Smooth muscle cell (in vitro differentiated cells): Measurements from ENCODE around the gene TTLL1. TPM values are rescaled to one million over a fixed set of nuclear protein-coding genes. Genes with fewer than 3 reads are reported as not detected.

Source experiments
- DNase-seq: peaks from one replicate; lab custom pipeline; 2025; ENCODE audit not compliant: unreplicated experiment; lab: John Stamatoyannopoulos, UW
- H2AFZ ChIP-seq: fragments of 200-600 bp; sonication (generic); 2 replicates; pipeline ENCODE4 v1.6.0; 2016; ENCODE audit warnings: antibody characterized with exemption, low read depth, mild to moderate bottlenecking
- H3F3A ChIP-seq: fragments of 200-600 bp; sonication (generic); 2 replicates; pipeline ENCODE4 v1.6.0; 2017; ENCODE audit warnings: antibody characterized with exemption, low read depth
- H3K27ac ChIP-seq: fragments of 200-600 bp; sonication (generic); 2 replicates; pipeline ENCODE4 v1.5.1; 2016; ENCODE audit warnings: low read depth, mild to moderate bottlenecking
- H3K27me3 ChIP-seq: fragments of 200-600 bp; sonication (generic); 2 replicates; pipeline ENCODE4 v1.6.1; 2016; ENCODE audit warnings: low read depth, mild to moderate bottlenecking
- H3K36me3 ChIP-seq: fragments of 200-600 bp; sonication (generic); 2 replicates; pipeline ENCODE4 v1.5.1; 2016; ENCODE audit warnings: low read depth
- H3K4me1 ChIP-seq: fragments of 200-600 bp; sonication (generic); 2 replicates; pipeline ENCODE4 v1.5.1; 2016; ENCODE audit warnings: low read depth
- H3K4me2 ChIP-seq: fragments of 200-600 bp; sonication (generic); 2 replicates; pipeline ENCODE4 v1.6.0; 2016; ENCODE audit warnings: mild to moderate bottlenecking
- H3K4me3 ChIP-seq: fragments of 200-600 bp; sonication (generic); 2 replicates; pipeline ENCODE4 v1.5.1; 2016; ENCODE audit warnings: mild to moderate bottlenecking
- H3K79me2 ChIP-seq: fragments of 200-600 bp; sonication (generic); 2 replicates; pipeline ENCODE4 v1.6.0; 2016; ENCODE audit warnings: low read depth, mild to moderate bottlenecking
- H3K9ac ChIP-seq: fragments of 200-600 bp; sonication (generic); 2 replicates; pipeline ENCODE4 v1.6.0; 2016; ENCODE audit warnings: low read depth
- H3K9me3 ChIP-seq: fragments of 200-600 bp; sonication (generic); replicated peaks from 2 replicates; pipeline ENCODE4 v1.5.1; 2016; ENCODE audit warnings: low read depth
- H4K20me1 ChIP-seq: fragments of 200-600 bp; sonication (generic); 2 replicates; pipeline ENCODE4 v1.6.0; 2016; ENCODE audit warnings: low read depth
- WGBS: methylation state at CpG from one replicate; pipeline ENCODE4 v1.1.7; 2016; ENCODE audit warnings: low lambda C conversion rate; 5-methylcytosine and 5-hydroxymethylcytosine counted together
- polyA plus RNA-seq: library from polyadenylated mRNA; unstranded; fragments of >200 nt; fragmentation: Nextera tagmentation; extraction: Ambion mirVana; gene quantifications from 2 replicates; pipeline ENCODE4 v1.2.1, GENCODE V29; 2016
- total RNA-seq: library from RNA; depleted of rRNA; stranded (reverse); fragments of >200 nt; gene quantifications from 2 replicates; pipeline ENCODE4 v1.2.3, GENCODE V29; 2014
- TF ChIP-seq, protein P1 (sequence below): fragments of 200-600 bp; sonication (generic); IDR thresholded peaks from 2 replicates; pipeline ENCODE4 v1.5.1; 2017; ENCODE audit warnings: borderline replicate concordance, mild to moderate bottlenecking, antibody characterized with exemption; ENCODE audit not compliant: insufficient read depth, poor library complexity, severe bottlenecking

The TTLL1 gene
- total and polyA plus RNA-seq, 2 experiments from 2014 or later, result 12.7 to 17.7 TPM

DNA sequence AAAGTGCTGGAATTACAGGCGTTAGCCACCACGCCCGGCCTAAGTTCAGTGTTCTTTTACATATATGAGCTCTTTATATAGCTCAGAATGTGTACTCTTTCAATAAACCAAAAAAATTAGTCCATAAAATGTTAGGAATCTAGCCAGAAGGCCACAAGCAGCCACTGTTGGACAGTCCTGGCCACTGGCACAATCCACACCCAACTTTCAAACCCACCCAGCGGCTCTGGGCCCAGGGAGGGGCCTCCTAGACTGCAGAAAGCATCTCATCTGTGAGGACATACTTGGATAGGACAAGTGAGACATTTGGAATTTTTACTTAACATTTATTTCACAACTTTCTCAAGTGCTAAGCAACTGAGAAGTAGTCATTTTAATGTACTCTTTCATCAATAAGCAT, 80.7 kb downstream of the TTLL1 start:
- H3K4me1 ChIP-seq, result peaks cover 13% of the 10 kb centered on the region
- no peaks in the 10 kb centered on the region for H3K9me3 ChIP-seq
- TF ChIP-seq, protein P1, sequence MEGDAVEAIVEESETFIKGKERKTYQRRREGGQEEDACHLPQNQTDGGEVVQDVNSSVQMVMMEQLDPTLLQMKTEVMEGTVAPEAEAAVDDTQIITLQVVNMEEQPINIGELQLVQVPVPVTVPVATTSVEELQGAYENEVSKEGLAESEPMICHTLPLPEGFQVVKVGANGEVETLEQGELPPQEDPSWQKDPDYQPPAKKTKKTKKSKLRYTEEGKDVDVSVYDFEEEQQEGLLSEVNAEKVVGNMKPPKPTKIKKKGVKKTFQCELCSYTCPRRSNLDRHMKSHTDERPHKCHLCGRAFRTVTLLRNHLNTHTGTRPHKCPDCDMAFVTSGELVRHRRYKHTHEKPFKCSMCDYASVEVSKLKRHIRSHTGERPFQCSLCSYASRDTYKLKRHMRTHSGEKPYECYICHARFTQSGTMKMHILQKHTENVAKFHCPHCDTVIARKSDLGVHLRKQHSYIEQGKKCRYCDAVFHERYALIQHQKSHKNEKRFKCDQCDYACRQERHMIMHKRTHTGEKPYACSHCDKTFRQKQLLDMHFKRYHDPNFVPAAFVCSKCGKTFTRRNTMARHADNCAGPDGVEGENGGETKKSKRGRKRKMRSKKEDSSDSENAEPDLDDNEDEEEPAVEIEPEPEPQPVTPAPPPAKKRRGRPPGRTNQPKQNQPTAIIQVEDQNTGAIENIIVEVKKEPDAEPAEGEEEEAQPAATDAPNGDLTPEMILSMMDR, result no peak
- peaks cover 16% of the 10 kb centered on the region for H3F3A ChIP-seq
- WGBS, result 91% methylated on average over 4 of the region's 4 CpGs
- peaks cover 99% of the 10 kb centered on the region for H3K79me2 ChIP-seq
- no peaks in the 10 kb centered on the region for H3K36me3 ChIP-seq
- no peaks in the 10 kb centered on the region for H3K27me3 ChIP-seq
- H4K20me1 ChIP-seq, result peaks cover 95% of the 10 kb centered on the region
- no peak overlapping the region for H2AFZ ChIP-seq
- no peak overlapping the region for H3K9ac ChIP-seq
- DNase-seq, result no peak
- H3K27ac ChIP-seq, result peak overlapping the region; percentile 82
- H3K4me3 ChIP-seq, result no peak overlapping the region
- H3K4me2 ChIP-seq, result no peak overlapping the region

DNA sequence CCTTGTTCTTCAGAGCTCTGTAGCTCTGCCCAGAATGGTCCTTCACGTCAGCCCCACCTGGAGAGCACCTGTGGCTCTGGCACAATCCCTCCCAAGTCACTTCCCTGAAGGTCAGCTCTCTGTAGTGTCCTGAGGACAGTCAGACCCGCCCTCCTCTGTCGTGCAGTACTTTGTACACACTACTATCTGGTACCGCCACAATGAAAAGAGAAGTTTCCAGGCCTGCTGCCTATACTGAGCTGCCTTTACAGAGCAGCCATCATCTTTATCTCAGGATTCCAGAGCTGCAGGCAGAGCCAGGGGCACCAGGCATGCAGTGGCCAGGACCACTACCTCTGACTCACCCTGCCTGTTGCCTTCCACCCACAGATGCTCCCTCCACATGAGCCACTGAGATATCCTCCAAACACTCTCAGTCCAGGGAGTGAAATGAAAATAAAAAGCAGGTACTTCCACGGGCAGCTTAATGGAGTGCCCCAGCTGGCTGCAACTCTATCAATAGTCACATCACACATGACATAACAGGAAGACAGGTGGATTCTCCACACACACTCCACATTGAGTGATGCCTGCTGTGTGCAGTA, 81.6 kb downstream of the TTLL1 start:
- Histone ChIP-seq H3K4me1 (peaks cover 16% of the 10 kb centered on the region), H3K9ac (no peak overlapping the region), H3K36me3 (no peaks in the 10 kb centered on the region), H3K9me3 (no peaks in the 10 kb centered on the region), H2AFZ (no peak overlapping the region), H3K4me3 (no peak overlapping the region), H3K27ac (peak overlapping the region; percentile 82), H3F3A (peaks cover 20% of the 10 kb centered on the region), H4K20me1 (peaks cover 93% of the 10 kb centered on the region), H3K27me3 (no peaks in the 10 kb centered on the region), H3K79me2 (peaks cover 98% of the 10 kb centered on the region), H3K4me2 (peak overlapping the region; percentile 56)
- WGBS, result 33% methylated on average over 5 of the region's 5 CpGs
- DNase-seq, result no peak
- TF ChIP-seq, protein P1, result no peak

DNA sequence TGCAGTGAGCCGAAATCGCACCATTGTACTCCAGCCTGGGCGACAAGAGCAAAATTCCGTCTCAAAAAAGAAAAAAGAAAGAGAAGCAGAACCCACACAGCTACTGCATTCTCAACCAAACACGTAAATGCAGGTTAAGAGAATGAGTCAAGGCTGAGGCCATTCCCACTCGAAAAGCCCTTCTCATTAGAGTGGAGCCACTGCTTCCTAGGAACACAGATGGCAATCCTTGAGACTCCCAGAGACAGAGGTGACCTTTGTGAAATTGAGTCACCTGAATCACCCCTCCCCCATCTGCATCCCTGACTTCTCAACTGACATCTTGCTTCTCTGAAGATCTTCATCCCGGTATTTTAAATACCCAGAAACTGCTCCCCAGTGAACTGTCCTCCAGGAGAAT, 82.4 kb downstream of the TTLL1 start:
- DNase-seq, result no peak
- no peaks in the 10 kb centered on the region for H3K27me3 ChIP-seq
- 62% methylated on average over 7 of the region's 7 CpGs for WGBS
- peaks cover 25% of the 10 kb centered on the region for H3K4me1 ChIP-seq
- H3K4me3 ChIP-seq, result no peak overlapping the region
- peaks cover 29% of the 10 kb centered on the region for H3F3A ChIP-seq
- H3K9me3 ChIP-seq, result no peaks in the 10 kb centered on the region
- H3K27ac ChIP-seq, result peak overlapping the region; percentile 82
- no peak overlapping the region for H2AFZ ChIP-seq
- H3K4me2 ChIP-seq, result peak overlapping the region; percentile 56
- no peaks in the 10 kb centered on the region for H3K36me3 ChIP-seq
- H3K79me2 ChIP-seq, result peaks cover 95% of the 10 kb centered on the region
- H4K20me1 ChIP-seq, result peaks cover 91% of the 10 kb centered on the region
- no peak overlapping the region for H3K9ac ChIP-seq
- TF ChIP-seq, protein P1, result no peak

DNA sequence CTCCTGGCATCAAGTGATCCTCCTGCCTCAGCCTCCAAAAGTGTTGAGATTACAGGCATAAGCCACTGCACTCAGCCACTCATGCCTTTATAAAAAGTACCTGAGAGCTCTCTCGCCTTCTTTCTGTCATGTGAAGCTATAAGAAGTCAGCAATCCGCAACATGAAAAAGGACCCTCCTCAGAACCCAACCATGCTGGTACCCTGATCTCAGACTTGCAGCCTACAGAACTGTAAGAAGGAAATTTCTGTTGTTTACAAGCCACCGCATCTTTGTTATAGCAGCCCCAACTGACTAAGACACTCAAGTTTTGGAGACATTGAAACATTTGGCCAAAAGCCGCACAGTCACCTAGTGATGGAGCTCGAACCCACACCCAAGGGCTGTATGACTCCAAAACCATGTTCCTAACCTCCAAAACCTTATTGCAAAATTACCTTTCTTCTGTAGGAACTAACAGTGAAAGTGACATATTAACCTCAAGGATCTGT, 83.1 kb downstream of the TTLL1 start:
- H4K20me1 ChIP-seq, result peaks cover 91% of the 10 kb centered on the region
- H3K27ac ChIP-seq, result peak overlapping the region; percentile 82
- H3K9me3 ChIP-seq, result no peaks in the 10 kb centered on the region
- peaks cover 32% of the 10 kb centered on the region for H3K4me1 ChIP-seq
- no peak overlapping the region for H3K9ac ChIP-seq
- H3K4me2 ChIP-seq, result no peak overlapping the region
- TF ChIP-seq, protein P1, result no peak
- H3F3A ChIP-seq, result peaks cover 30% of the 10 kb centered on the region
- H3K27me3 ChIP-seq, result no peaks in the 10 kb centered on the region
- peaks cover 95% of the 10 kb centered on the region for H3K79me2 ChIP-seq
- DNase-seq, result no peak
- H3K4me3 ChIP-seq, result no peak overlapping the region
- H2AFZ ChIP-seq, result no peak overlapping the region
- H3K36me3 ChIP-seq, result no peaks in the 10 kb centered on the region
- WGBS, result over 99% methylated on average over 5 of the region's 5 CpGs
